ENCODE measurements around the gene CRB1.

The CRB1 gene

DNA sequence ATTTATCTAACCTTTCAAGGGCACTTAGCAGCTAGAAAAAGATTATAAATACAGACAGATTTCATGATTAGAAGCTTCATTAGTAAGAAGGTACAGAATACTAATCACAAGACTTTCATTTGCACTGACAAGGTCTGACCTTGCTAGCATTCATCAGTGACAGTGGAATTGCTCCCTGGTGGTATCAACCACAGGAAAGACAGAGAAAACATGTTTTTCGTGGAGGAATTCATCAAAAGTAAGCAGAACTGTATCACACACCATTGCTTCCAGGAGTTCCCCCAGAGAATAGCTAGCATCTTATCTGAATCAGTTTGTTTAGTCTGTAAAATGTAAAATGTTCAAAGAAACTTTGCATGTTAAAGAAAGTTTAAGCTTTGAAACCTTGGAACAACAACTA lies 20.6 kb upstream of the CRB1 start:
- no peak overlapping the region for H4K12ac ChIP-seq (ENCODE audit: low read depth, low read length)
- H2BK12ac ChIP-seq (ENCODE audit: low read length), result no peak overlapping the region
- no peak overlapping the region for H3K14ac ChIP-seq (ENCODE audit: low read length)
- H4K8ac ChIP-seq (ENCODE audit: low read depth, low read length), result no peak overlapping the region
- H3K4me3 ChIP-seq (ENCODE audit: low read depth, low read length), result no peak overlapping the region
- no peak overlapping the region for H2AFZ ChIP-seq (ENCODE audit: insufficient read depth, low read length, poor library complexity)
- no peaks in the 10 kb centered on the region for H3K79me2 ChIP-seq (ENCODE audit: control insufficient read depth, insufficient read depth, low read length, poor library complexity)
- no peak overlapping the region for H3K27ac ChIP-seq (ENCODE audit: low read depth, low read length)
- H2AK5ac ChIP-seq (ENCODE audit: low read length), result no peak overlapping the region
- WGBS (ENCODE audit: extremely low coverage, insufficient coverage, insufficient read length), result no CpG with 5 or more reads among the region's 1 CpG
- no peak overlapping the region for H3K4ac ChIP-seq (ENCODE audit: low read depth, low read length)
- H3K27me3 ChIP-seq (ENCODE audit: insufficient read depth, low read length), result no peaks in the 10 kb centered on the region
- DNase-seq, result no peak
- H2BK5ac ChIP-seq (ENCODE audit: low read depth, low read length, poor library complexity), result no peak overlapping the region
- H3K4me1 ChIP-seq (ENCODE audit: control insufficient read depth in 1 of 2, insufficient read depth in 2 of 2, low read length in 2 of 2), result no peaks in the 10 kb centered on the region
- no peak overlapping the region for H3K9ac ChIP-seq (ENCODE audit: low read length)
- no peaks in the 10 kb centered on the region for H3K9me3 ChIP-seq (ENCODE audit: insufficient read depth, low read depth, low read length)
- H3K4me2 ChIP-seq (ENCODE audit: low read length), result no peak overlapping the region
- H3K79me1 ChIP-seq (ENCODE audit: low read length), result no peaks in the 10 kb centered on the region
- no peaks in the 10 kb centered on the region for H3K36me3 ChIP-seq (ENCODE audit: control insufficient read depth in 1 of 2, insufficient read depth in 2 of 2, low read length in 2 of 2)
- H3K18ac ChIP-seq (ENCODE audit: low read length), result no peak overlapping the region
- H2BK120ac ChIP-seq (ENCODE audit: insufficient read depth, low read length, poor library complexity), result no peak overlapping the region
- H3K23ac ChIP-seq (ENCODE audit: low read length), result no peak overlapping the region
- H4K91ac ChIP-seq (ENCODE audit: low read depth, low read length), result no peak overlapping the region

GRCh38 chr1:197249324-197249723 lies 18.7 kb upstream of the CRB1 start:
- H4K12ac ChIP-seq (ENCODE audit: low read depth, low read length), result no peak overlapping the region
- no peak overlapping the region for H3K4ac ChIP-seq (ENCODE audit: low read depth, low read length)
- no peaks in the 10 kb centered on the region for H3K27me3 ChIP-seq (ENCODE audit: insufficient read depth, low read length)
- no peak overlapping the region for H2AFZ ChIP-seq (ENCODE audit: insufficient read depth, low read length, poor library complexity)
- no peaks in the 10 kb centered on the region for H3K9me3 ChIP-seq (ENCODE audit: insufficient read depth, low read depth, low read length)
- H3K9ac ChIP-seq (ENCODE audit: low read length), result no peak overlapping the region
- H4K91ac ChIP-seq (ENCODE audit: low read depth, low read length), result no peak overlapping the region
- H3K36me3 ChIP-seq (ENCODE audit: control insufficient read depth in 1 of 2, insufficient read depth in 2 of 2, low read length in 2 of 2), result no peaks in the 10 kb centered on the region
- no peak overlapping the region for H3K14ac ChIP-seq (ENCODE audit: low read length)
- H2BK120ac ChIP-seq (ENCODE audit: insufficient read depth, low read length, poor library complexity), result no peak overlapping the region
- no peak overlapping the region for H2BK12ac ChIP-seq (ENCODE audit: low read length)
- no peak overlapping the region for H2BK5ac ChIP-seq (ENCODE audit: low read depth, low read length, poor library complexity)
- no peak overlapping the region for H3K18ac ChIP-seq (ENCODE audit: low read length)
- no CpG with 5 or more reads among the region's 2 CpGs for WGBS (ENCODE audit: extremely low coverage, insufficient coverage, insufficient read length)
- H3K79me1 ChIP-seq (ENCODE audit: low read length), result no peaks in the 10 kb centered on the region
- H3K27ac ChIP-seq (ENCODE audit: low read depth, low read length), result no peak overlapping the region
- H3K79me2 ChIP-seq (ENCODE audit: control insufficient read depth, insufficient read depth, low read length, poor library complexity), result no peaks in the 10 kb centered on the region
- H4K8ac ChIP-seq (ENCODE audit: low read depth, low read length), result no peak overlapping the region
- H2AK5ac ChIP-seq (ENCODE audit: low read length), result no peak overlapping the region
- no peak overlapping the region for H3K23ac ChIP-seq (ENCODE audit: low read length)
- no peak overlapping the region for H3K4me2 ChIP-seq (ENCODE audit: low read length)
- no peak overlapping the region for H3K4me3 ChIP-seq (ENCODE audit: low read depth, low read length)
- no peak for DNase-seq
- peaks cover 2% of the 10 kb centered on the region in 2 experiments for H3K4me1 ChIP-seq (ENCODE audit: control insufficient read depth in 1 of 2, insufficient read depth in 2 of 2, low read length in 2 of 2)

DNA sequence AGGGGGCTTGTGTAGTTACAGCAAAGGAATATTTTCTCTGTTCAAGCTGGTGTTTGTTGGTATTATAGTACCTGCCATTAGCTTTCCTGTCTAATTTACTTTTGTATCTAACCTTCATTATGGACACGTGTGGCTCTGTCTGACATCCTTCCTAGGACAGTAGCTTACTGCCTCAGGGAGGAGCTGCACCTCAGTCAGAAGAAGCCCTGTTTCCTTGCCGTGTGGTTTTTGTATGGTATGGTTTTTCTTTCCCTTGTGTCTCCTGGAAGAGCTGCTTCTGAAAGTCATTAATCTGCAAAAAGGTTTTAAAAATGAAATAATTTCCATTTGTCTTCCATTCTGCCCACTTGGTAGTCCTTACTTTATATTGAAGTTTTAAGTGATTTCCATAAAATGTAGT lies 17.4 kb upstream of the CRB1 start:
- no peak for DNase-seq
- no peaks in the 10 kb centered on the region for H3K79me2 ChIP-seq (ENCODE audit: control insufficient read depth, insufficient read depth, low read length, poor library complexity)
- peaks cover 2% of the 10 kb centered on the region in 2 experiments for H3K4me1 ChIP-seq (ENCODE audit: control insufficient read depth in 1 of 2, insufficient read depth in 2 of 2, low read length in 2 of 2)
- no peak overlapping the region for H3K4me2 ChIP-seq (ENCODE audit: low read length)
- no peak overlapping the region for H4K8ac ChIP-seq (ENCODE audit: low read depth, low read length)
- H4K91ac ChIP-seq (ENCODE audit: low read depth, low read length), result no peak overlapping the region
- no peak overlapping the region for H3K4me3 ChIP-seq (ENCODE audit: low read depth, low read length)
- no peak overlapping the region for H2BK120ac ChIP-seq (ENCODE audit: insufficient read depth, low read length, poor library complexity)
- H2BK12ac ChIP-seq (ENCODE audit: low read length), result no peak overlapping the region
- H4K12ac ChIP-seq (ENCODE audit: low read depth, low read length), result no peak overlapping the region
- no peaks in the 10 kb centered on the region for H3K36me3 ChIP-seq (ENCODE audit: control insufficient read depth in 1 of 2, insufficient read depth in 2 of 2, low read length in 2 of 2)
- H2AK5ac ChIP-seq (ENCODE audit: low read length), result no peak overlapping the region
- no peak overlapping the region for H3K14ac ChIP-seq (ENCODE audit: low read length)
- H3K23ac ChIP-seq (ENCODE audit: low read length), result no peak overlapping the region
- H3K9ac ChIP-seq (ENCODE audit: low read length), result no peak overlapping the region
- no peaks in the 10 kb centered on the region for H3K79me1 ChIP-seq (ENCODE audit: low read length)
- H3K27ac ChIP-seq (ENCODE audit: low read depth, low read length), result no peak overlapping the region
- WGBS (ENCODE audit: extremely low coverage, insufficient coverage, insufficient read length), result no CpG with 5 or more reads among the region's 2 CpGs
- H3K18ac ChIP-seq (ENCODE audit: low read length), result no peak overlapping the region
- no peak overlapping the region for H3K4ac ChIP-seq (ENCODE audit: low read depth, low read length)
- H3K27me3 ChIP-seq (ENCODE audit: insufficient read depth, low read length), result no peaks in the 10 kb centered on the region
- H2BK5ac ChIP-seq (ENCODE audit: low read depth, low read length, poor library complexity), result no peak overlapping the region
- H2AFZ ChIP-seq (ENCODE audit: insufficient read depth, low read length, poor library complexity), result no peak overlapping the region
- no peaks in the 10 kb centered on the region for H3K9me3 ChIP-seq (ENCODE audit: insufficient read depth, low read depth, low read length)

DNA sequence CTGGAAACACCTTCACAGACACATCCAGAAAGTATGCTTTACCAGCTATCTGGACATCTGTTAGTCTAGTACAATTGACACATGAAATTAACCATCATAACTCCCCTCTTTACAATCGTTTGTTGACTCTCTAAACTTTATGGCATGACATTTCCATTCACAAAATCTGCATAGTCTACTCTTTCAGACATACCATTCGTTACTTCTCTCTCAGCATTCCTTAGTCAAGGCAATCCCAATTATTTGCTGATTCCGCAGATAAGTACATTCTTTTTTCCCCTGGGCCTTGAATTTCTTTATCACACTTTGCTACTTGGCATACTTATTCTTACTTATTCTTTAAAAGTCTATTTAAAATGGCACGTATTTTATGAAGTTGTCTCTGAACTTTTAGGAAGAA lies 15.1 kb upstream of the CRB1 start:
- H3K4me3 ChIP-seq (ENCODE audit: low read depth, low read length), result no peak overlapping the region
- H3K18ac ChIP-seq (ENCODE audit: low read length), result no peak overlapping the region
- no peaks in the 10 kb centered on the region for H3K79me2 ChIP-seq (ENCODE audit: control insufficient read depth, insufficient read depth, low read length, poor library complexity)
- no peak overlapping the region for H2BK12ac ChIP-seq (ENCODE audit: low read length)
- H4K91ac ChIP-seq (ENCODE audit: low read depth, low read length), result no peak overlapping the region
- peaks cover 2% of the 10 kb centered on the region in 2 experiments for H3K4me1 ChIP-seq (ENCODE audit: control insufficient read depth in 1 of 2, insufficient read depth in 2 of 2, low read length in 2 of 2)
- no peaks in the 10 kb centered on the region for H3K27me3 ChIP-seq (ENCODE audit: insufficient read depth, low read length)
- H4K12ac ChIP-seq (ENCODE audit: low read depth, low read length), result no peak overlapping the region
- H3K9ac ChIP-seq (ENCODE audit: low read length), result no peak overlapping the region
- H3K36me3 ChIP-seq (ENCODE audit: control insufficient read depth in 1 of 2, insufficient read depth in 2 of 2, low read length in 2 of 2), result no peaks in the 10 kb centered on the region
- no peak overlapping the region for H2AK5ac ChIP-seq (ENCODE audit: low read length)
- no peak overlapping the region for H4K8ac ChIP-seq (ENCODE audit: low read depth, low read length)
- no peak overlapping the region for H2AFZ ChIP-seq (ENCODE audit: insufficient read depth, low read length, poor library complexity)
- H3K4me2 ChIP-seq (ENCODE audit: low read length), result no peak overlapping the region
- no peak overlapping the region for H2BK5ac ChIP-seq (ENCODE audit: low read depth, low read length, poor library complexity)
- H3K14ac ChIP-seq (ENCODE audit: low read length), result no peak overlapping the region
- H3K27ac ChIP-seq (ENCODE audit: low read depth, low read length), result no peak overlapping the region
- H3K79me1 ChIP-seq (ENCODE audit: low read length), result no peaks in the 10 kb centered on the region
- no peak overlapping the region for H3K23ac ChIP-seq (ENCODE audit: low read length)
- H3K9me3 ChIP-seq (ENCODE audit: insufficient read depth, low read depth, low read length), result no peaks in the 10 kb centered on the region
- peak; percentile 6 to 69 for DNase-seq
- no peak overlapping the region for H3K4ac ChIP-seq (ENCODE audit: low read depth, low read length)
- H2BK120ac ChIP-seq (ENCODE audit: insufficient read depth, low read length, poor library complexity), result no peak overlapping the region
- WGBS (ENCODE audit: extremely low coverage, insufficient coverage, insufficient read length), result no CpG with 5 or more reads among the region's 4 CpGs
